NK-92 treated with Interleukin-12 subunit alpha and Interleukin-12 subunit beta, amount 100 ng/mL, for 24 hours (cell line): ENCODE results near the gene TIMM23.
"Not testable (repeated sequence)": the region's sequence is repeated elsewhere in the genome, so short reads cannot be mapped to it uniquely, and the experiment has no call there.

ENCODE experiments used
- DNase-seq: peaks from one replicate; lab custom pipeline; 2025; lab: John Stamatoyannopoulos, UW

Gene TIMM23

DNA sequence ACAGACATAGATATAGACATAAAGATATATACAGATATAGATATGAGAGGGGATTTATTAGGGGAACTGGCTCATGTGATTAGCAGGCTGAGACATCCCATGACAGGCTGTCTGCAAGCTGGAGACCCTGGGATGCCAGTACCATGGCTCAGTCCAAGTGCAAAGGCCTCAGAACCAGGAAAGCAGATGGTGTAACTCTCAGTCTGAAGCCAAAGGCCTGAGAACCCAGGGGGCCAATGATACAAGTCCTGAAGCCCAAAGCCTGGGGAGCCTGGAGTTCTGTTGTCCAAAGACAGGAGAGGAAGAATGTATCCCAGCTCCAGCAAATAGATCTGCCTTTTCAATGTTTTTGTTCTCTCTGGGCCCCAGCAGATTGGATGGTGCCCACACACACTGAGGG, 52.7 kb downstream of the TIMM23 start:
- DNase-seq = no peak

DNA sequence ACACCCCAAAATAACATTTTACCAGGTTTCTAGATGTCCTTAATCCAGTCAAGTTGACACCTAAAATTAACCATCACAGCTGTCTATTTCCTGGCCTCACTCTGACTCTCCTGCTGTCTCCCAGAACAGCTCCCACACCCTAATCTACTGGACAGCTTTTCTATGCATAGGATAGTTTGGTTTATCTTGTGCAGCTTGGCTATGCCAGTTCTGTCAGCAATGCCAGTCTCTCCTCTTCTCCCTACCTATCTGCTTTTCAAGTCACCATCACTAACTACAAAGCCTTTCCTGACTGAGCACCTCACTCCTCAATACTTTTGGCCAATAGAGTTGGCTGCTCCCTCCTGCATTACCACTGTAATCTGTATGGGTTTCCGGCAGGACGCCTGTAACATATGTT, 53.1 kb downstream of the TIMM23 start:
- no peak for DNase-seq

DNA sequence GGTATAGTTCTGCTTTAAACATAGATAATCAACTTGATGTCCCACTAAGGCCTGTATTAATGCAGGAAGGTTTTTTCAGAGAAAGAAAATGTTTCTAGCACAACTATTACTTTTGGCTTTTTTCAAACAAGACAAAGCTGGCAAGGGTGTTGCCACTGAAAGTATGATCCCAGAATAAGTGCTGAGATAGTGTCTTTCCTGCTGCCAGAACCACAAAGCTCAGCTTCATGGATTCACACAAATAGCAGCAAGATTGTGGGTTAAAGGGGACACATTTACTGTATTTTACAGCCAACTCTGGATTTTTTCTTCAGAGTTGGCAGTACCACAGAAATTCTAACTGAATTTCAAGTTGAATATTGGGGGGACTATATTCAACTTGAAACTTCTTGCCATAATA, 53.8 kb downstream of the TIMM23 start:
- no peak for DNase-seq

DNA sequence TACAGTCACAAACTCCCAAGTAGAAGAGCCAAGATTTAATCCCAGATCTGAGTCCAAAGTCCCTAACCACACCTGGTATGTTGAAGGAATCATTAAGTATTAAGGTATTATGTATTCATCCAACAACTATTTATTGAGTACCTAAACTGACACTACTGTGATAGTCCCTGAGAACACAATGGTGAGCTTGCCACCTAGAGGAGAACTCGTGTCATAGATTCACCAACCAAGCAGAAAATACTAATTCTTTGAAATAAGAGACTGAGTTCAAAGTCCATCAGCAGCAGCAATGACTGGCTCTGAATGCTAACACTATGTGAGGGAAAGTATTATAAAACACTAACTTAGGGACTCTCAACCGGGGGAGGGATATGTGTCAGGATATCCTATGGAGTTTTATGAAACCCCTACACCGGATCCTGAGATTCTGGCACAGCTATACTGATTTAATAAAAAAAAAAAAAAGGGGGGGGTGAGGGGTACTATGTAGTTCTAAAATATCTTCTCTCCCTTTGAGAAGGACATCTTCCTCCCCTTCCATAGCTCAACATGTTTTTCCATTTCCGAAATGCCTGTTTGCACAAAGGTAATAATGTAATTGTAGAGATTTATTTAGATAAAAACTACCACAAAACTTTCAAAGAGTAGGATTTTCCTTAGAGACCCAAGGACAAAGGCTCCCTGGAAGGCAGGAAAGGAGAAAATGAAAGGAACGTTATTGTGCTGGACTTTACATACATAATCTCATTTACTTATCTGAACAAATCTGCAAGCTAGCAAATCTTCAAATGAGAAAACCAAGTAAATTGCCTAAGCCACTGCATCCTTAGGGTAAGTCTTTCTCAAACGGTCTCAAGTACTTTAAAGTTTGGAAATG, 56.5 kb downstream of the TIMM23 start:
- DNase-seq = no peak

DNA sequence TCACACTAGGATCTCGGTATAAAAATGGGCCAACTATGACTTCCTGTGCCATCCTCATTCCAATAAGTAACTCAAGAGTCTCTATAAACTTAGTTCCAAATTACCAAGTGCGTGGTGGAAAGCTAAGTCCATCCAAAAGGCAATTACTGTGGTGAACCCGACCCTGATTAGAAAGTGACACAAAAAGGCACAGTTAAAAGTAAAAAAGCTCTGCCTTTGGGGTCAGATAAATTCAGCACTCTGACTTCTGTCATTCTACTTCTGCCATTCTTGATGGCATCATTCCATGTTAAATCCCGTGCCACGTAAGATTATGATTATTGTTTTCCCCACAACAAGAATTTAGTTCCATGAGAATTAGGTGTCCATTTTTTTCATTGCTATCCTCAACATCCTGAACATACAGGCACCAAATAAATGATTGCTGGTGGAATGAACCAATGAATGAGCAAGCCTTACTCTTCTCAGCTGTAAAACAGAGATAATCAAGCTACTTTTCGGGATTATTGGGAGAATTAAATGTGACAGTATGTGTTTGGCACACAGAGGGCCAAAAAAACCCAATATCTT, 57.3 kb downstream of the TIMM23 start:
- DNase-seq = no peak

DNA sequence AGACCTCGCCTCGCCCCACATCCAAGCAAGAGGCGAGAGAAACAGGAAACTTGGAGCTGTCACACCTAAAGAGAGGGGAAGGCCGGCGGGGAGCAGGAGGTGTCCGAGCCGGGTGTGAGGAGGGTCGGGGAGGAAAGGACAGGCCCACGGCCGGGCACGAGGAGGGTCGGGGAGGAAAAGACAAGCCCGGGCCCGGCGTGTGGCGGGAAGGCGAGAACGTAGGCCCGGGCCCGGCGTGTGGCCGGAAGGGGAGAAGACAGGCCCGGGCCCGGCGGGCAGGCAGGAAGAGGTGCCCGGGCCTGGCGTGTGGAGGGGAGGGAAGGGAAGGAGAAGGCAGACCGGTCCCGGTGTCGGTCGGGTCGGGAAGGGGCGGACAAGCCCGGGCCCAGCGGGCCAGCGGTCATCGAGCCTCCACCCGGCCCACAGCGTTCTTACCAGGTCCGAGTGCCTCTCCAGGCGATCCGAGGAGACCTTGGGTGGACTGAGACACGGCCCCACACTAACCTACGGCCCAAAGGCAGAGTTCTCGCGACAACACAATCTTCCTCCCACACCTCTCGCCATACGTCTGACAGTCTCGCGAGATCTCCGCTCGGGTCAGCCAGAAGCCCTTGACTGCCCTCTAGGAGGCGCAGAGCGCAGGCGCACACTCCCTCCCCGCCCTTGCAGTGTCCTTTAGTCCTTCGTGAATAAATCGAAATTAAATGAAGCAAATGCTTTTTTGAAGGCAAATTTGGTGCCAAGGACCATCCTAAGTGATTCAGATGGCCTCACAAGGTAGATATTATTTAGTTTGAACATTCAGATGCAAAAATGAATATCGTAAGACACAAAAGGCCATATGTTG, 58.0 kb downstream of the TIMM23 start, which contains the start of gene NCOA4:
NCOA4 (minus strand) TSS at position 533 of the 847 bp plus-strand sequence. CDS start 13,943 bp downstream, outside the sequence.
- peak; percentile 86 for DNase-seq

DNA sequence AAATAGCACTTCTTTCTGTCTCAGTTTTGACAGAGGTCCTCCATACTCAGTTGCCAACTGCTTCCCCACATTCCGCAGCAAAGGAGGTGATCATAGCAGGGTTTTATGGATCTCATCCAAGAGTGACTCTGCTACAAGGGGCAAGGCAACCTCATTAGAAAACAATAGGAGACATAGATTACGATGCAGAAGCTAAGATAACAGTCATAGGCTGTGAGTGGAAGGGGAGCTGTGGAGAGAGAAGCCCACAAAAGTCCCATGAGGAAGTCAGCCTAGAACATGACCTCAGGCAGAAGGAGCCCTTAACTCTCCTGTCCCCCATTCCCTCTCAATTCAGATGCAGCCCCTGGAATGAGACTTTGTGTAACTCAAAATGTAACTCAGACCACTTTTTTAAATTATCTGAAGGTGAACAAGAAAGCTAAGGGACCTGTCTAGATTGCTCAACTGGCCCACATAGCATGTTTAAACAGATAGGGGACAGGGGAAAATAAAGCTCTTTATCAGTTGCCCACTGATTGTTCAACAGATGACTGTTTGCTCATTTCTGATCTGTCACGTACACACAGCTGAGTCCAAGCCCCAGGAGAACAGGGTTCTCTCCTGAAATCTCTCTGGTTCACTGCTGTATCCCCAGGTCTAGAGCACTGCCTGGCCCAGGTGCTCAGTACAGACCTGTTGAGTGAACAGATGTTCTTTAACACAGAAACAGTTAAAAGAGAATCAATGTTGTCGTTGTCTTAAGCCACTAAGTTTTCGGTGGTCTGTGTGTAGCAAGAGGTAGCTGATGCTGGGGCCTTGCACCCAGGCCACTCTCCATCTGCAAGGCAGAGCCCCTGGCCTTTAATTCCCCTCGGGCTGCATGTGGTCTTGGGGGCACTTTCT, 59.6 kb downstream of the TIMM23 start:
- DNase-seq = no peak

DNA sequence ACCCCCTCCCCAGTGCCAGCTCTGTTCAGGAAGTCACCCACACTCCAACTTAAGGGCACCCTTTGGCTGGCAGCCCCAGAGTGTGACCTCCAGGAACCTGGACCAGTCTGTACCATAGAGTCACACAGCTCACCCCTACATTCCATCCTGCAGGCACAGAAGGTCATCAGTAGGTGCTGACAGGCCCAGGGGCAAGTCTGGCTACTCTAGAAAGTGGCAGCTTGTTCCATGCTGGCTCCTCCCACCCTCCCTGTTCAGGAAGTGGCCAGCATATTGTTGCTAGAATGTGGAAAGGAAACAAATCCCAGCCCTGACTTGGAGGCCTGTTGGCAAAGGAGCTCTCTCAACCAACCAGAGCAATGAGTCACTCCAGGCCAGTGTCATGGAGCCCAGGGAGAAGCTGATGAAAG, 61.3 kb downstream of the TIMM23 start:
- no peak for DNase-seq

DNA sequence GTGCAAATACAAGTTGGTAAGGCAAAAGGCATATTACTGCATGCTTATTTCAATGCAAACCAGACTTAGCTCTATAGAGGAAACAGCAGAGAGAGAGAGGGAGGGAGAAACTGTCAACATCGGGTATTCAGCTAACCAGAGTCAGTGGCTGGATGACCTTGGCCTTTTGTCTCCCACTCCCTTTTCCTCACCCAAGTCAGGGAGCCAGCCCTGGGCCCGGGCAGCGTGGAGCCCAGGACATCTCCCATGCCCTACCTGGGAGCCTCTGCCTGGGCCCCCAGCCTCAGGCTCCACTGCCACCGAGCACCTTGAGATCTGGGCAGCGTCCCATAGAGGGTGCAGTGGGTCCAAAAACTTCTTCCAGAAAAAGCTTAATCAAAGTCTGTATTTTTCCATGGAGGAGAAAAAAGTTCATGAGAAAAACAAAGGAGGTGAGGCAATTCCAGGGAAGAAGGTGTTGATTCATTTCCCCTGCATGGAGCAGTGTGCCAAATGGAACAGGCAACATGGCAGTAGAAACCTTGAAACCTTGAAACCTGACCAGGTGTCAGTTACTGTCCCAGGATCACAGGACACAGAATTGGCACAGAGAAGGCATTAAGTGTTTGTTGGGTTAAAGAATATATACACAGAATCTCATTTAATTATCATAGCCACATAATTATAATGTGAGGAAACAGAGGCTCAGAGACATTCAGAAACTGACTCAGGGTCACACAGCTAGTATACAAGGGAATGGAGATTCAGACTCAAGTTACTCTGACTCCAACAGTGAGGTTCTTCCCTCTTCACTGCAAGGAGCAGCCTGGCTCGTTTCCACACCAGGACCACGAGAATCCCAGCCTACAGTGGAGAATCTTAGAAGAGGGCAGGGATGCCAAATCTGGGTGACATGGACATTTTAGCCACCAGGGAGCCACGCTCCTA, 63.9 kb downstream of the TIMM23 start:
- DNase-seq = no peak

DNA sequence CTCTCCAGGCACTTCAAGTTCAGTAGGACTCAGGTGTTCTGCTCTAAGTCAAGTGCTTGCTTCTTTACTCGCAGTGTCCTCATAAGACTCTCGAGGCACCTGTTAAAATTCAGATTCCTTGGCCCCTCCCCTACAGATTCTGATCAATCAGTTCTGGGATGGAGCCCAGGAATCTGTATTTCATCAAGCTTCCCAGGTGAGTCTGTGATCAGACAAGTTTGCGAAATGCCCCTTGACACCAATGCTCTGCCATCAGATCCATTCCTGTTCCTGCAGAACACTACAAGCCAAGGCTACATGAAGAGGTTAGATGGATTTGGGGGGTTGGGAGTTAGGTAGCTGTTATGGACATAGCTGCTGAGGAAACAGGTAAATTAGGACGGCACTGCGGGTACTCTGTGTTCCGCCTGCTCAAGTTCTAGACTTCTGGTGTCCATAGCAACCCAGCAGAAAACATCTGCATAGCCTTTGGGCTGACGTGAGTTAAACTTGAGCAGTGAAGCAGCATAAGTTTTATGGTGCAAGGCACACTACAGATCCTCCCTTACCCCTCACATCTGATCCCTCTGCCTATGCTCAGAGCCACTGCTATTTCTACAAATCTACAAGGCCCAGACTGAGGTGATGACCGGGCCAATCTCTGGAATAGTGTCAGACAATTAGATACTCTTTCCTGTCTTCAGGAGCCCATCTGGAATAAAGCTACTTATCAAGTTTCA, 65.0 kb downstream of the TIMM23 start:
- no peak for DNase-seq

DNA sequence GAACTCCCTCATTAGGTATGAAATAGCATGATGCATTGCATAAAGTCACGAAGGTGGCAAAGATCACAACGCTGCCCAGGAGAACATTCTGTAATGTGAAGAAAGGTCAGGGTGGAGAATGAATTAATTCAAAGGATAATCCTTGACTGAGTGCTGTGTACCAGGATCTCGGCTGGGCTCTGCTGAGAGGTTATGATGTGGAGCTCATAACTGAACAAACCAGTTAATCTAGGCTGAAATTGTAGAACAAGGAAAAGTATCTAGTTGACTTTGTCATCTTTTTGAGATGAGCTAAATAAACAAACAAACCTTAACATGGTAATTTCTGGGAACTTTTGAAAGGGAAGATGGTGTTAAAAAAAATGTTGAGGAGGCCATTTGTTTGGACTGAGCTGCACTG, 67.7 kb downstream of the TIMM23 start:
- DNase-seq = no peak

DNA sequence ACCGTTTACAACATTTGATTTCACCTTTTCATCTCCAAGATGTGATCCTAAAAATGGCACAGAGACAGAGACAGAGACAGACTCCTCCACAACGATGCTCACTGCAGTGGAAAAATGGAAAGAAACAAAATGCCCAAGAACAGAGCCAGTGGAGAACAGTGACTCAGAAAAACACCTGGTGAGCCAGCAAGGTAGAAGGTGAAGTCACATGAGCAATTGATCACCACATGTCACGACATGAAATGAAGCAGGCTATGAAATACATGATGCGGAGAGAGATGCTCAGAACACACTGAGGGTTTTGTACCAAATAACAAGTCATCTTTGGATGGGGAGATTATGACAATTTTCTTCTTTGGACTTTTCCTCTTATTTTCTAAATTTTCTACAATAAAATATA, 70.2 kb downstream of the TIMM23 start:
- DNase-seq = no peak

DNA sequence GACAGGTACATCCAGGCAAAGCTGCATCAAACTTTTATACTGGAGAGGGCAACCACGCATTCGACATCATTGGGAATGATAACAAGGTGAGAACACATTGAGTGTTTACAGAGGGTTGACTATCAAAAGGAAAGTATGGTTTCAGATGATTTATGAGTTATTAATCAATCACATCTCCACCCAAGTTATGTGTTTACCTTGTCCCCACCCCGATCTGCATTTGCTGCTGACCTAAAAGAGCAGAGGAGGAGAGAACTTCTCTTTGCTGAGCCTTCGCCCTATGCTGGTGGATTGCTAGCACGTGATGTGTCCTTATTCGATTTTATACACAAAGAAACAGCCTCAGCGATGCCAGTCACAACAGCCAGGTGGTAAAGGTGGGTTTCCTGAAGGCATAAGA, 74.0 kb downstream of the TIMM23 start, which contains the start of gene MSMB:
MSMB (minus strand) TSS at position 9 of the 400 bp plus-strand sequence. CDS start 32 bp downstream, outside the sequence.
- DNase-seq = no peak

DNA sequence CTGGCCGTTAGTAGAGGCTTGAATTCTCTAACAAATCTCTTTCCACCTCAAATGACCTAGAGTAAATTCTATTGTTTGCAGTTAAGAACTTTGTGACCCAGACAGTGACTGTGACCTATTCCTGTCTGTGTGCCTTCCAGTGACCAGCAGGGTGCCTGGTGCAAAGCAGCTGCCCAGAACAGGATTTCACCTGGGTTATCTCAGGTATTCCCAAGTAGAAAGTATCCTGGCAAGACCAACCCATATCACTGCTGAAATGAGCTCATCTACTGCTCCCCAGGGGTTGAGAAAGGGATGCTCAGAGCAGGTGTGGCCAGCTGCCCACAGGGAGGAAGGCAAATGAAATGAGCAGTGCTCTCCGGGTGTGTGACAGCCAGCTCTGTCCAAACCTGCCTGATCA, 75.9 kb downstream of the TIMM23 start:
- no peak for DNase-seq

DNA sequence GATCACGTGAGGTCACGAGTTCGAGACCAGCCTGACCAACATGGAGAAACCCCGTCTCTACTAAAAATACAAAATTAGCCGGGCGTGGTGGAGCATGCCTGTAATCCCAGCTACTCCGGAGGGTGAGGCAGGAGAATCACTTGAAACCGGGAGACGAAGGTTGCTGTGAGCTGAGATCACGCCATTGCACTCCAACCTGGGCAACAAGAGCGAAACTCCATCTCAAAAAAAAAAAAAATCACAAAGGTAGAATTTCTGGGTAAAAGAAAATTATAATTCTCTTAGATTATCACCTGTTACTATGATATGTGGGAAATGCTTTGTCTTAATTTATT, 77.2 kb downstream of the TIMM23 start:
- not testable (repeated sequence) for DNase-seq

DNA sequence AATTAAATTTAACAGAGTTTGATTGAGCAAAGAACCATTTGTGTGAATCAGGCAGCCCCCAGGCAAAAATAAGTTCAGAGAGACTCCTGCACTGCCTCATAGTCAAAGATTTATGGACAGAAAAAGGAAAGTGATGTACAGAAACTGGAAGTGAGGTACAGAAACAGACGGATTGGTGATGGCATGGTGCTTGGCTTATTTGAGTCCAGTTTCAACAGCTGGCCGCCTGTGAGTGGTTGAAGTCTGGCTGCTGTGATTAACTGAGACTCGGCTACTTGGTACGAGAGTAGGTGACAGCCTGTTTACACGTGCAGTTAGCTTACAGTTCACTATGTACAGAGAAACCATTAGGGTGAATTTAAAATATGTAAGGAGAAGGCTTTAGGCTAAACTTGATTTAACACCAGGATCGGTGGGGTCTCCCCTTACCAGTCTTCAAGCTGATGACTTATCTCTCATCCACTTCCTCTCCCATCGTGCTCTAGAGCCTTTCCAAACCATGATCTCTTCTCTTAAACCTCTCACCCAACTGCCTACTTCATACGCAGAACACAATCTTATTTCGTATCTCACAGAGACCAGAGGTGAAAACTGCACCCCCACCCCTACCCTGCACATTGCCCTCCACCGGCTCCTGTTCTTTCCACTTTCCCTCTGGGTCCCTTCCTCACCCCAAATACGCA, 78.8 kb downstream of the TIMM23 start:
- DNase-seq = no peak

DNA sequence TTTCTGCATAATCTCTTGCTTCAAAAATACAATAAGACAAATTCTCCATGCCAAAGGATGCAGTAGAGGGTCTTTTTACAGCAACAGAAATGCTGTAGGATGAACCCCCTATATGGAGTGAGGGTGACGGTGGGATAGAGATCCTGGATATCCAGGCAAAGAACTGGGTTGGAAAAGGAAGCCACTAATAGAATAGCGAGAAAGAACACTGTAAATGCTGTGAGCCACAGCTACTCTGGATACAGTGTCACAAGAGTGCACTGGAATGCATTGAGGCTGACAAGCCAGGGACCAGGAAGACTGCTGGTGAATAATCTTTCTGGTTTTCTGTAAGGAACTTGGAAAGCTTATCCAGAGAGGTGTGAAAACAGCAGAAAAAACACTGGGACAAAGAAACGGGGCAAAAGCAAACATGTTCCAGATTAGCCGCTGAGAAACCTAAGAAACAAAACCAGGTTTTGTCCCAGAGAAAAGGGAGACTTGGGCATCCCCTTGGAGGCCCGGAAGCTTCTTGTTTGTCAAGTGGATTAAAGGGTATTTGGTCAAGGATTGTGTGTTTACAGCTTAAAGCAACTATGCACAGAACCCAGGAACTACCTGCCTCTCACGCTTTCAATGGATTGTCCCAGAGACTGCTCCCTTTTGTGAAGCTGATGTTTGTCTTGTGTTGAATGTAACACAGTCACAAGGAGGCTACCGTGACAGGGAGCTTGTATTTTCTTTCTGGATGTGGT, 79.9 kb downstream of the TIMM23 start:
- no peak for DNase-seq

DNA sequence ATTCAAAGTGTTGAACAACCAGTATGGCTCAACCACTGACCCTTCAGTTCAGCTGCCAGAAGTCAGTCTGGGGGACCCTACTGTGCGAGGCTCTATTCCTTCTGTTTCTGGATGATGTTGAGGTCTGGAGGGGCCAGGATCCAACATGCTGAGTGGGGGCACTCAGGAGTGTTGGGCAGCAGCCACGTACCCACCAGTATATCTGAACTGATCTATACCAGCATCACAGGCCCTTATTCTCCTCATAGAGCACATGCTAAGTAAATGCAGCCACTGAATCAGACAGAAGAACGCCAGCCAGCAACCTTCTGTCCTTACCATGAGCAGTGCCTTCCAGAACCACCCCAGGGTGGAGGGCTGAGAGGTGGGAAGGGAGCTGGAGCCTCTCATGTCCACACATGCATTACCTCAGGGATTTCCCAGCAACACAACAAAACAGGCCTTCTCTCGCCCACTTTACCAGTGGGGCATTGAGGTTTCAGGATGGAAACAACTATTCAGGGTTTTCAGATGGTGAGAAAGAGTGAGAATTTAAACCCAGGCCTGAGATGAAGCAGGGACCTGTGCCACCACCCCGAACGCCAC, 80.6 kb downstream of the TIMM23 start:
- DNase-seq = no peak
